Lower lobe of right lung (tissue), 2 donors: ENCODE results near the gene POLD3. TPM values are rescaled to one million over a fixed set of nuclear protein-coding genes. Genes with fewer than 3 reads are reported as not detected.

ENCODE experiments used
- ATAC-seq, 2 donors: fragments of 200-7000 bp; cut with Tn5 transposase; one replicate each; pipeline ENCODE4 v1.9.1; 2020 to 2022; ENCODE audit warnings: mild to moderate bottlenecking in 2 of 2, moderate library complexity in 2 of 2
- DNase-seq: peaks from one replicate; pipeline ENCODE4 v3.0.0-alpha.2; 2020
- H3K27ac ChIP-seq: fragments of 200-600 bp; one replicate; pipeline ENCODE4 v1.8.0; 2022
- H3K27me3 ChIP-seq: fragments of 200-600 bp; one replicate; pipeline ENCODE4 v1.8.0; 2022; ENCODE audit warnings: low read depth
- H3K36me3 ChIP-seq: fragments of 200-600 bp; one replicate; pipeline ENCODE4 v1.8.0; 2022; ENCODE audit warnings: mild to moderate bottlenecking
- H3K4me1 ChIP-seq: fragments of 200-600 bp; one replicate; pipeline ENCODE4 v1.8.0; 2022
- H3K4me3 ChIP-seq: fragments of 200-600 bp; one replicate; pipeline ENCODE4 v1.8.0; 2022; ENCODE audit warnings: mild to moderate bottlenecking
- H3K9me3 ChIP-seq: fragments of 200-600 bp; one replicate; pipeline ENCODE4 v1.8.0; 2022
- intact Hi-C: fragments of 100-400 bp; cut with DNase I; formaldehyde crosslinking; loops from one replicate; pipeline ENCODE4 v1.11.0; 2022
- total RNA-seq: library from RNA; stranded (reverse); fragmentation: NEBNext Ultra II Directional; extraction: Animal tissue kit (Norgen Biotek cat#: 25700); gene quantifications from one replicate; pipeline ENCODE4 v1.2.1, GENCODE V29; 2021
- TF ChIP-seq, protein P1 (sequence below): fragments of 200-600 bp; IDR thresholded peaks from one replicate; pipeline ENCODE4 v1.8.0; 2022; ENCODE audit warnings: antibody characterized with exemption, mild to moderate bottlenecking
- donor health status: DM: no; HTN: yes; CAD: no; lungs with severe emphysema.

Gene POLD3
- total RNA-seq, 1 donor from 2014 or later = 18.5 TPM

DNA sequence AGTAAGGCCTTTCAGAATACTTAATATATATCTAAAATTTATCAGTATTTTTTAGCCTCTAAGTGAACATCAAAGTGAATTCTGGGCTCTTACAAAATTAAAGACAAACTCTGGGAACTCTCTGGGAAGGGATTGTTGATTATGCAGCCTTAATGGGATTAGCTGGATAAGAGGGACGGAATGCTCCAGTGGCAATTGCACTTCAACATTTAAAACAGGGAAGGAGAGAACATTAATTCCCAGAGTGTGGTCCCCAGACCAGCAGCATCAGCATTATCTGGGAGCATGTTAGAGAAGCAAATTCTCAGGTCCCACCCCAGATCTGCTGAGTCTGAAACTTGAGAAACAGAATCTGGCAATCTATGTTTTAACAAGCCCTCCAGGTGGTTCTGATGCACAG, 46.5 kb downstream of the POLD3 start:
- Histone ChIP-seq H3K4me3 (no peak overlapping the region), H3K27ac (no peak overlapping the region), H3K27me3 (no peaks in the 10 kb centered on the region), H3K36me3 (peaks cover 62% of the 10 kb centered on the region), H3K4me1 (no peaks in the 10 kb centered on the region), H3K9me3 (no peaks in the 10 kb centered on the region)
- no peak for ATAC-seq
- intact Hi-C loops = no loop called here
- TF ChIP-seq, protein P1, sequence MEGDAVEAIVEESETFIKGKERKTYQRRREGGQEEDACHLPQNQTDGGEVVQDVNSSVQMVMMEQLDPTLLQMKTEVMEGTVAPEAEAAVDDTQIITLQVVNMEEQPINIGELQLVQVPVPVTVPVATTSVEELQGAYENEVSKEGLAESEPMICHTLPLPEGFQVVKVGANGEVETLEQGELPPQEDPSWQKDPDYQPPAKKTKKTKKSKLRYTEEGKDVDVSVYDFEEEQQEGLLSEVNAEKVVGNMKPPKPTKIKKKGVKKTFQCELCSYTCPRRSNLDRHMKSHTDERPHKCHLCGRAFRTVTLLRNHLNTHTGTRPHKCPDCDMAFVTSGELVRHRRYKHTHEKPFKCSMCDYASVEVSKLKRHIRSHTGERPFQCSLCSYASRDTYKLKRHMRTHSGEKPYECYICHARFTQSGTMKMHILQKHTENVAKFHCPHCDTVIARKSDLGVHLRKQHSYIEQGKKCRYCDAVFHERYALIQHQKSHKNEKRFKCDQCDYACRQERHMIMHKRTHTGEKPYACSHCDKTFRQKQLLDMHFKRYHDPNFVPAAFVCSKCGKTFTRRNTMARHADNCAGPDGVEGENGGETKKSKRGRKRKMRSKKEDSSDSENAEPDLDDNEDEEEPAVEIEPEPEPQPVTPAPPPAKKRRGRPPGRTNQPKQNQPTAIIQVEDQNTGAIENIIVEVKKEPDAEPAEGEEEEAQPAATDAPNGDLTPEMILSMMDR = no peak
- DNase-seq = no peak

DNA sequence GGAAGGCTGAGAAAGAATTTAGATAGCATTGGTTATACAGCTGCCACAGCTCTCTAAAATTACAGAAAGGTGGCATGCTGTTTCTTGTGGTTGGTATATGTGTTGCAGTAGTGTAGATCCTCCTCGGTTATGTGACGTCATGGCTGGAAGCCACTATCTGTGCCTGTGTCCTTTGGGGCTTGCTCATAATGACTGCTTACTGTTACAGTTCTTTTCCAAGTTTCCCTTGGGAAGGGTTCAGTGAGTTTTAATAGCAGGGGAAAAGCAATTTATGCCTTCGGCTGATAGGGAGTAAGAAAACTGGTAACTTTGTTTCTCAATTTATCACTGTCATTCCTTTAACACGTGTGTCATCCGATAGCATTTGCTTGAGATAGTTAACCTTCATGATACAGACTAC, 47.2 kb downstream of the POLD3 start:
- ATAC-seq (no peak), DNase-seq (no peak)
- Histone ChIP-seq H3K27me3 (no peaks in the 10 kb centered on the region), H3K4me3 (no peak overlapping the region), H3K27ac (no peak overlapping the region), H3K36me3 (peaks cover 65% of the 10 kb centered on the region), H3K4me1 (no peaks in the 10 kb centered on the region), H3K9me3 (no peaks in the 10 kb centered on the region)
- TF ChIP-seq, protein P1 = no peak
- intact Hi-C loops = no loop called here

DNA sequence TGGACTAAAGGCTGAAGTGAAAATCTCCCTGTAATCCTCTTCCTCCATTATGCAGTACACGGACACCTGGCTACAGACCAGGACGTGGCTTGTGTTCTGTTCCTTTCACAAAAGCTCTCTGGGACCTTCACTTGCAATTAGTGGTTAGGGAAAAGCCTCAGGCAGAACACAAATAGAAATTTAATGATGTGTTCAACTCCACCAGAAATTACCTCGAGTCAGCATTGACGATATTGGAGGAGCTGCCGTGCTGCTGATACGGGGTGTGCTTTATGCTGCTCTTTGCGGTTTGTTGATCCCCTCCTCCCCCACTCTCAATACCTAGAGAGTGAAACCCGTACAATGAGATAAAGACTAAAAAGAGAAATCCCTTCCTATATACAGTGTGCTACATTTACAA, 48.9 kb downstream of the POLD3 start:
- no peaks in the 10 kb centered on the region for H3K4me1 ChIP-seq
- no peak overlapping the region for H3K4me3 ChIP-seq
- ATAC-seq (no peak), DNase-seq (no peak)
- H3K27me3 ChIP-seq = no peaks in the 10 kb centered on the region
- H3K36me3 ChIP-seq = peaks cover 51% of the 10 kb centered on the region
- intact Hi-C loops = no loop called here
- no peaks in the 10 kb centered on the region for H3K9me3 ChIP-seq
- TF ChIP-seq, protein P1 = no peak
- H3K27ac ChIP-seq = no peak overlapping the region

- ATAC-seq (no peak), DNase-seq (no peak)
- Histone ChIP-seq H3K36me3 (peaks cover 45% of the 10 kb centered on the region), H3K4me3 (no peak overlapping the region), H3K27ac (no peak overlapping the region), H3K4me1 (no peaks in the 10 kb centered on the region), H3K27me3 (no peaks in the 10 kb centered on the region), H3K9me3 (no peaks in the 10 kb centered on the region)
- TF ChIP-seq, protein P1 = no peak
- intact Hi-C loops = no loop called here
Observed at GRCh38 chr11:74641905-74642304, 49.5 kb downstream of the POLD3 start.

DNA sequence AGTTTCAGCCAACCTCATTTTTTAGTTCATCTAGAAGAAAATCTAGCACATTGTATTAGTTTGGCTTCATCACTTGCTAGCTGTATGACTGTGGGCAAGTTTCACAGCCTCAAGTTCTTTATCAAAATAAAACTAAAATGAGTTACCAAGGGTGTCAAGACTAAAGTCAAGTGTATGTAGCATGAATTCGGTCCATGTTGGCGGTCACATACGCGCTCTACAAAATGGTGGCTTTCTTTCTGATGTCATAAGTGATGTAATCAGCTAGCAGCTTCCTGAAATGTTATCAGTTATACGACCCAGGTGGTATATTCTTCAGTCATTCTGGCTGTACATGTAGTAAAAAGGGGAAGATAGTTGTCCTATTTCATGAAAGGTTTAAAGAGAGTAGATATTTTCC, 50.5 kb downstream of the POLD3 start:
- Histone ChIP-seq H3K36me3 (peaks cover 45% of the 10 kb centered on the region), H3K27me3 (no peaks in the 10 kb centered on the region), H3K4me1 (no peaks in the 10 kb centered on the region), H3K9me3 (no peaks in the 10 kb centered on the region), H3K4me3 (no peak overlapping the region), H3K27ac (no peak overlapping the region)
- ATAC-seq (no peak), DNase-seq (no peak)
- intact Hi-C loops = no loop called here
- TF ChIP-seq, protein P1 = no peak

GRCh38 chr11:74644081-74644480, 51.7 kb downstream of the POLD3 start:
- intact Hi-C loops = no loop called here
- Histone ChIP-seq H3K27me3 (no peaks in the 10 kb centered on the region), H3K27ac (no peak overlapping the region), H3K9me3 (no peaks in the 10 kb centered on the region), H3K4me1 (no peaks in the 10 kb centered on the region), H3K36me3 (peaks cover 38% of the 10 kb centered on the region), H3K4me3 (no peak overlapping the region)
- no peak for ATAC-seq
- no peak for DNase-seq
- TF ChIP-seq, protein P1 = no peak
